ENCODE results near the gene NLRC5.

DNA sequence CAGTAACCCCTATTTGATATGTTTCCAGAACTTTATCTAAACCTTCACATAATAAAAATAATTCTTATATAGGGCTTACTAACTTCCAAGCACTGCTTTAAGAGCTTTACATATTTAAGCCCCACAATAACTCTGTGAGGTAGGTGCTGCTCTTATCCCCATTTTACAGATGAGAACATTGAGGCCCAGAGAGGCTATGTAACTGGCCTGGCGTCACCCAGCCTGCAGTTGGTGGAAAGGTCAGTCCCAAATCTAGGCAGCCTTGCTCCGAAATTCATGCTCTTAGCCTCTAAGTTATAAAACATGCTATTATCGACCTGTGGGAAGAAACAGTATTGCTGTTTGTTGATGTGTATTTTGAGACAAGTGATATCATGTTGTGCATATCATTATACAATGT is 9.0 kb downstream of the NLRC5 start:
- TF ChIP-seq CTCF (IDR thresholded peaks at IDR 0.05; ENCODE audit: low read length) (no peak), EZH2 (IDR thresholded peaks at IDR 0.05; ENCODE audit: borderline replicate concordance, low read length) (no peak)

Data from OCI-LY1 (cell line).